Retinal pigment epithelial cell (primary cell): Measurements from ENCODE around the gene FHOD3.

Source experiments
- DNase-seq: peaks from one replicate; pipeline ENCODE4 v3.0.0-alpha.2; 2010; ENCODE audit warnings: low read depth
- H3K4me3 ChIP-seq: 2 replicates; pipeline ENCODE4 v1.5.1; 2011; ENCODE audit warnings: mild to moderate bottlenecking, low read length, control low read depth, moderate library complexity
- TF ChIP-seq, protein P1 (sequence below): conservative IDR thresholded peaks from 2 replicates; pipeline ENCODE4 v1.5.1; 2011; ENCODE audit warnings: low read depth, low read length, control low read depth, inconsistent platforms

FHOD3 gene

DNA sequence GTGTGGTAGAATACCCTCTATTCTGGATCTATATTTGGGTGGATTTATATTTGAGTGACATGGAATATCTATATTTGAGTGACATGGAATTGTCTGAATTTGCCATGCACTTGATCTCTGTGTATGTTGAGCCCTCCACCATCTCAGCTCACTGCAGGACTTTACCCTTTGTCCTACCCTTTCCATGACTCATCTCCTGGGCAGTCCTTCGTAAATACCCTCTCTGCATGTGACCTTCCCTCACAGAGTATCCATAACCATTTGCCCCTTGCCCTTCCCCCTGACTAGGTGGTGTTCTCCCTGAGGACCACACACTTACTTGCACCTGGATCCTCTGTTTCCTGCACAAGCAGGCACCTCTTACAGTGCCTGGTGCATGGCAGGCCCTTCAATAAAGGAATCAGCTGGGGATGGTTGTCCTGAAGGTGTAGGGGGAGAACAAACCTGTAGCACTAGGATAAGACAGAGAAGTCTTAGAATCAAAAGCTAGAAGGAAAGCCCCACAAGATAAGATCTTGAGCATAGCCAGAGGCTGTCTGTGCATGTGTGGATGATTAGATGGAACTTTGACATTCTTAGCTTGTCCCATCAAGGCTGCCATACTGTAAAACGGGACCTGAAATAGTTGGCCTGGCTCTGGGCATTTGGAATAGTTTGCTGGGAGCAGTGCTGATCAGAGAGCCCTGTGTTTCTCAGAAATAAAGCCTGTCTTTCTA is 230.4 kb downstream of the FHOD3 start:
- DNase-seq, result no peak
- no peak overlapping the region for H3K4me3 ChIP-seq
- TF ChIP-seq, protein P1, sequence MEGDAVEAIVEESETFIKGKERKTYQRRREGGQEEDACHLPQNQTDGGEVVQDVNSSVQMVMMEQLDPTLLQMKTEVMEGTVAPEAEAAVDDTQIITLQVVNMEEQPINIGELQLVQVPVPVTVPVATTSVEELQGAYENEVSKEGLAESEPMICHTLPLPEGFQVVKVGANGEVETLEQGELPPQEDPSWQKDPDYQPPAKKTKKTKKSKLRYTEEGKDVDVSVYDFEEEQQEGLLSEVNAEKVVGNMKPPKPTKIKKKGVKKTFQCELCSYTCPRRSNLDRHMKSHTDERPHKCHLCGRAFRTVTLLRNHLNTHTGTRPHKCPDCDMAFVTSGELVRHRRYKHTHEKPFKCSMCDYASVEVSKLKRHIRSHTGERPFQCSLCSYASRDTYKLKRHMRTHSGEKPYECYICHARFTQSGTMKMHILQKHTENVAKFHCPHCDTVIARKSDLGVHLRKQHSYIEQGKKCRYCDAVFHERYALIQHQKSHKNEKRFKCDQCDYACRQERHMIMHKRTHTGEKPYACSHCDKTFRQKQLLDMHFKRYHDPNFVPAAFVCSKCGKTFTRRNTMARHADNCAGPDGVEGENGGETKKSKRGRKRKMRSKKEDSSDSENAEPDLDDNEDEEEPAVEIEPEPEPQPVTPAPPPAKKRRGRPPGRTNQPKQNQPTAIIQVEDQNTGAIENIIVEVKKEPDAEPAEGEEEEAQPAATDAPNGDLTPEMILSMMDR, result no peak

DNA sequence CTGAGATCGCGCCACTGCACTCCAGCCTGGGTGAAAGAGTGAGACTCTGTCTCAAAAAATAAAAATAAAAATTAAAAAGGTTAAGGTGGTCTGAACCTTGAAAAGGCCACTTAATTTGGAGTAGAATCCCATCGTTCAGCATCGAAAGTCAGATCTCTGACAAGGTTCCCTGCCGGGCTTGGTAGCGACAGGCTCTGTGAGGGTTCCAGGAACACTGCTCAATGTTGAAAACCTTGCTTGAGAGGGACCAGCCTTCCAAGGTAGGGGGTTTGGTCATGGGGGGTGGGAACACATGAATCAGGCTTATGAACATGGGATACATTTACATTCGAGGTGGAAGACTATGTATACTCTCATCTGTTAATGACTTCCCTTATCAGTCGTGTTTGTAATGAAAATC is 232.2 kb downstream of the FHOD3 start:
- DNase-seq, result no peak
- no peak overlapping the region for H3K4me3 ChIP-seq
- TF ChIP-seq, protein P1, result no peak

DNA sequence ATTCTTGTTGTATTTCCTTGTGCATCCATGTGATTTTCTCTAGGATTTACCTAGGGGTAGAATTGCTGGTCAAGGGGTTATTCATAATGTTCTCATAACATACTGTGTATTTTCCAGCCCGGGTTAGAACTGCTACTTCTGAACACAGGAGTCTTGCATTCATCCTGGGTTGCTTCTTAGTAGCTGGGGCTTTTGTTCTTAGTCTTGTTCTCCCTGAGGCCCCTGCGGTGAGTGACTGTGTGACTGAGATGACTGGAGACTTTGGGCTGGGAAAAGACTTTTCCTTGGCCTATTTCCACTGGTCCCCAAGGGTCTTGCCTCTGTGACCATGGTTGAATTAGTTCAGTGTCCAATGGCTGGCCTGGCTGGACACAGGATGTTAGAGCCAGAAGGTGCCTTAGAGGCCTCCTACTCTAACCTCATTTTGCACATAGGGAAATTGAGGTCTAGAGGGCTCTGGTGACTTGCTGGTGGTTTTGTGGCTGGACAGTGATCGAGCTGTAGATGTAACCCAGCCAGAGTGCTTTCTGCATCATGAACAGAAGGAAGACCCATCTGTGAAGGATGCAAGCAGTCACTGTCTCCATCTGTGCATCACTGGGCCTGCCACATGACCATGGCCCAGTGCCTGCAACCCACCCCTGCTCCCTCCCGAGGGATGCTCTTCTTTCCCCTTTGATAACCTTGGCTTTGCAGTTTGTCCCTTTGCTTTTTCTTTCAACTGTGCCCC is 233.3 kb downstream of the FHOD3 start:
- TF ChIP-seq, protein P1, result no peak
- no peak for DNase-seq
- no peak overlapping the region for H3K4me3 ChIP-seq

DNA sequence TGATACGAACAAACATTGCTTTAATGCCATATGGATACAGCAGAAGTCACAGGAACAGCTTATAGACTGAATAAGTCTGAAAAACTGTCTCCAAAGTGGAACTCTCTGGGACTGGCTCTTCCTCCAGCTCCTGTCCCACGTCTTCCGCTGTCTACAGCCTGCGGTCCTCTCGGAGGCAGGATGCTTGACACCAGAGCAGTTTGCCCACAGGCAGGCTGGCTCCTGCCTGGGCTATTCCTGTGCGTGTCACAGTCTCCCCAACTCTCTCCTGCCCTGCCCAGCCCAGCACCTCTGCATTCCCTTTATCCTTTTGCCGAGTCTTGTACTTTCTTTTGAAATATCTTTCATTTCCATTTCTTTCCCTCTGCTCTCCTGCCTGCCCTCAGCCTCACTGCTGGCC is 234.1 kb downstream of the FHOD3 start:
- no peak for DNase-seq
- TF ChIP-seq, protein P1, result no peak

DNA sequence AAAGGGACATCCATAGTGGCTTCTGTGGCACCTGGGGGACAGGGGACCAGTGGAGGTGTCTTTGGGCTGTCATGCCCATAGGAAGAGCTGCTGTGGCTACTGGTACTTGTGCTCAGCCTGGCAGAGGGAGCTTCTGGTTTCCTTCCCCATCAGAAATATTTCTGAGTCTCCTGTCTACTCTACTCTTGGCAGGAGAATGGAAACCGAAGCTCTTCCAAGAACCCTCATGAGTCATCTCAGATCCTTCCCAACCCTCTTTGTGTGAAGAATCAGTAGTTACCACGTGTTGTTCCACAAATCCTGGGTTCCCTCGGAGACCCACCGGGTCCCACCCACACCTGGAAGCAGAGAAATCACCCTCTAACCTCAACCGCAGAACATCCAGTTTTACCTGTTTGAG is 234.9 kb downstream of the FHOD3 start:
- TF ChIP-seq, protein P1, result no peak
- DNase-seq, result no peak
- H3K4me3 ChIP-seq, result no peak overlapping the region

More for the DNA sequence above, 234.1 kb downstream of the FHOD3 start:
- no peak overlapping the region for H3K4me3 ChIP-seq

DNA sequence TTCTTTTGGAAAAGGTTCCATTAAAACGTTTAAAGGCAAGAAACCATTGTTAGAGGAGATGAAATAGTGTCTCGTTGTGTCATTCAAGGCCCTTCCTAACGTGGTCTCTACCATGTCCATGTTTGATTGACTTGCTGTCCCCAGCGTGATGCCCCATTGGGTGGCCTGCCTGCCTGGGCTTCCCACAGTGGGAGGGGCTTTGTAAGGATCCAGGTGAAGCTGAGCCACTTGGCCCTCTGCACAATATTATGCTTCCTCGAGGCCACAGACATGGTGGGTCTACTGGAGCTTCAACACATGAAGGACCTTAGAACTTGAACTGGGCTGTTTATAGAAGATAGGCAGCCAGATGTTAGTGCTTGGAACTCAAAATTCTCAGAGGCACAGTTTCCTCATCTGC is 235.3 kb downstream of the FHOD3 start:
- H3K4me3 ChIP-seq, result no peak overlapping the region
- TF ChIP-seq, protein P1, result no peak
- no peak for DNase-seq
